SH-SY5Y (cell line): Measurements from ENCODE around the gene HSD11B2.

Source experiments
- GATA2 ChIP-seq: IDR thresholded peaks from 2 replicates; pipeline ENCODE4 v1.6.1; 2011; ENCODE audit warnings: mild to moderate bottlenecking, low read depth, low read length
- GATA3 ChIP-seq: IDR thresholded peaks from 2 replicates; pipeline ENCODE4 v1.6.1; 2011; ENCODE audit warnings: low read depth, mild to moderate bottlenecking, low read length, moderate library complexity

DNA sequence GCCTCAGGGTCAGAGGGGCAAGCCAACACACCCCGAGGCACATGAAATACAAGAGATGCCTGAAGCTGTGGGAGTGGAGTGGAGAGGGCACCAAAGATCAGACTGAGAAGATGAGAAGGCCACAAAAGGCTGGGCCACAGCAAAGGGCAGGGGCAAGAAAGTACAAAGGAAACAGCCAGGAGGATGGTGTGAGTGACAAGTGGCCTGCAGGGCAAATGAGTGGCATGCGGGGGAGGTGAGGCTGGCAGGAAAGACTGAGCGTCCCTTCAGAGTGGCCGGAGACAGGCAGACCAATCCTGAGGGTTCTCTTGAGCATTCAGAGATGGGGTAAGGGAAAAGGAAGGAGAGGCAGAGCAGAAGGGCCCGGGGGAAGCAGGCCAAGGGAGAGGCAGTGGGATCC lies 23.2 kb downstream of the HSD11B2 start:
- TF ChIP-seq GATA2 (no peak), GATA3 (no peak)
